Fibroblast of pulmonary artery (primary cell): ENCODE data around the gene HSD17B2.

Source experiments
- DNase-seq: peaks from one replicate; pipeline ENCODE4 v3.0.0-alpha.2; 2010; ENCODE audit warnings: low read depth
- H3K4me3 ChIP-seq: replicated peaks from 2 replicates; pipeline ENCODE4 v1.5.1; 2011; ENCODE audit warnings: low read depth, mild to moderate bottlenecking, control low read depth, low read length, moderate library complexity
- CTCF ChIP-seq: IDR thresholded peaks from 2 replicates; pipeline ENCODE4 v1.5.1; 2011; ENCODE audit warnings: mild to moderate bottlenecking, control low read depth, low read length, inconsistent platforms; ENCODE audit errors: missing control alignments

Gene HSD17B2

GRCh38 chr16:82055728-82056549 is 20.9 kb downstream of the HSD17B2 start:
- H3K4me3 ChIP-seq: no peak overlapping the region
- DNase-seq: no peak
- no peak for TF ChIP-seq CTCF

- DNase-seq: no peak
- no peak overlapping the region for H3K4me3 ChIP-seq
- TF ChIP-seq CTCF: no peak
Measured at GRCh38 chr16:82056550-82056896, 21.5 kb downstream of the HSD17B2 start.

- TF ChIP-seq CTCF: no peak
- no peak for DNase-seq
Measured at GRCh38 chr16:82059161-82059982, 24.3 kb downstream of the HSD17B2 start.

GRCh38 chr16:82059983-82060421 is 24.9 kb downstream of the HSD17B2 start:
- no peak for DNase-seq
- no peak for TF ChIP-seq CTCF
- H3K4me3 ChIP-seq: no peak overlapping the region

More at GRCh38 chr16:82059161-82059982, 24.3 kb downstream of the HSD17B2 start:
- no peak overlapping the region for H3K4me3 ChIP-seq

- DNase-seq: peak; percentile 37
- peak; percentile 44 for TF ChIP-seq CTCF
- H3K4me3 ChIP-seq: no peak overlapping the region
Measured at GRCh38 chr16:82061861-82062525, 26.9 kb downstream of the HSD17B2 start.

GRCh38 chr16:82062645-82063058 is 27.6 kb downstream of the HSD17B2 start:
- TF ChIP-seq CTCF: no peak
- peak; percentile 78 for DNase-seq
- no peak overlapping the region for H3K4me3 ChIP-seq
